Hepatocyte (in vitro differentiated cells): ENCODE measurements around the gene LGALS14. TPM values are rescaled to one million over a fixed set of nuclear protein-coding genes. Genes with fewer than 3 reads are reported as not detected.

Experiments used
- DNase-seq: peaks from one replicate; pipeline ENCODE4 v3.0.0-alpha.2; 2016; ENCODE audit warnings: low spot score
- H2AFZ ChIP-seq: fragments of 200-600 bp; sonication (generic); 2 replicates; pipeline ENCODE4 v1.6.0; 2016; ENCODE audit warnings: antibody characterized with exemption, mild to moderate bottlenecking
- H3K27ac ChIP-seq: fragments of 200-600 bp; sonication (generic); 2 replicates; pipeline ENCODE4 v1.5.1; 2016; ENCODE audit warnings: mild to moderate bottlenecking
- H3K27me3 ChIP-seq: fragments of 200-600 bp; sonication (generic); 2 replicates; pipeline ENCODE4 v1.6.1; 2016
- H3K36me3 ChIP-seq: fragments of 200-600 bp; sonication (generic); replicated peaks from 2 replicates; pipeline ENCODE4 v1.5.1; 2016; ENCODE audit warnings: low read depth; ENCODE audit not compliant: insufficient read depth
- H3K4me1 ChIP-seq: fragments of 200-600 bp; sonication (generic); 2 replicates; pipeline ENCODE4 v1.5.1; 2016; ENCODE audit warnings: mild to moderate bottlenecking, moderate library complexity; ENCODE audit not compliant: insufficient read depth
- H3K4me2 ChIP-seq: fragments of 200-600 bp; sonication (generic); 2 replicates; pipeline ENCODE4 v1.6.0; 2016
- H3K4me3 ChIP-seq: fragments of 200-600 bp; sonication (generic); 2 replicates; pipeline ENCODE4 v1.5.1; 2016; ENCODE audit warnings: mild to moderate bottlenecking
- H3K79me2 ChIP-seq: fragments of 200-600 bp; sonication (generic); 2 replicates; pipeline ENCODE4 v1.6.0; 2017; ENCODE audit warnings: mild to moderate bottlenecking
- H3K9me2 ChIP-seq: fragments of 200-600 bp; sonication (generic); replicated peaks from 2 replicates; pipeline ENCODE4 v1.6.0; 2017; ENCODE audit warnings: mild to moderate bottlenecking; ENCODE audit not compliant: insufficient read depth
- H3K9me3 ChIP-seq: fragments of 200-600 bp; sonication (generic); 2 replicates; pipeline ENCODE4 v1.5.1; 2016; ENCODE audit warnings: low read depth, mild to moderate bottlenecking
- H4K20me1 ChIP-seq: fragments of 200-600 bp; sonication (generic); 2 replicates; pipeline ENCODE4 v1.6.0; 2016; ENCODE audit warnings: mild to moderate bottlenecking; ENCODE audit not compliant: insufficient read depth, poor library complexity, severe bottlenecking
- CTCF ChIP-seq: fragments of 200-600 bp; sonication (generic); IDR thresholded peaks from 2 replicates; pipeline ENCODE4 v1.5.1; 2016; ENCODE audit warnings: antibody characterized with exemption, mild to moderate bottlenecking; ENCODE audit not compliant: poor library complexity
- EZH2 ChIP-seq: fragments of 200-600 bp; sonication (generic); IDR thresholded peaks from 2 replicates; pipeline ENCODE4 v1.6.1; 2016; ENCODE audit warnings: antibody characterized with exemption, mild to moderate bottlenecking, borderline replicate concordance
- EZH2phosphoT487 ChIP-seq: fragments of 200-600 bp; sonication (generic); IDR thresholded peaks from one replicate; pipeline ENCODE4 v1.6.1; 2018; ENCODE audit warnings: antibody characterized with exemption, mild to moderate bottlenecking, low read depth, moderate library complexity; ENCODE audit not compliant: unreplicated experiment, severe bottlenecking
- WGBS: methylation state at CpG from one replicate; pipeline ENCODE4 v1.1.6; 2016; ENCODE audit warnings: low lambda C conversion rate; ENCODE audit errors: missing lambda C conversion rate; 5-methylcytosine and 5-hydroxymethylcytosine counted together
- polyA plus RNA-seq: library from polyadenylated mRNA; unstranded; fragments of >200 nt; fragmentation: Nextera tagmentation; extraction: Ambion mirVana; gene quantifications from 2 replicates; pipeline ENCODE4 v1.2.1, GENCODE V29; 2016
- total RNA-seq: library from RNA; depleted of rRNA; stranded (reverse); fragments of >200 nt; gene quantifications from 2 replicates; pipeline ENCODE4 v1.2.3, GENCODE V29; 2014

The LGALS14 gene
- total RNA-seq (0.88 and 1.2 TPM in 2 replicates), polyA plus RNA-seq (1.3 TPM in 1 of 2 replicates, not detected in the other)

DNA sequence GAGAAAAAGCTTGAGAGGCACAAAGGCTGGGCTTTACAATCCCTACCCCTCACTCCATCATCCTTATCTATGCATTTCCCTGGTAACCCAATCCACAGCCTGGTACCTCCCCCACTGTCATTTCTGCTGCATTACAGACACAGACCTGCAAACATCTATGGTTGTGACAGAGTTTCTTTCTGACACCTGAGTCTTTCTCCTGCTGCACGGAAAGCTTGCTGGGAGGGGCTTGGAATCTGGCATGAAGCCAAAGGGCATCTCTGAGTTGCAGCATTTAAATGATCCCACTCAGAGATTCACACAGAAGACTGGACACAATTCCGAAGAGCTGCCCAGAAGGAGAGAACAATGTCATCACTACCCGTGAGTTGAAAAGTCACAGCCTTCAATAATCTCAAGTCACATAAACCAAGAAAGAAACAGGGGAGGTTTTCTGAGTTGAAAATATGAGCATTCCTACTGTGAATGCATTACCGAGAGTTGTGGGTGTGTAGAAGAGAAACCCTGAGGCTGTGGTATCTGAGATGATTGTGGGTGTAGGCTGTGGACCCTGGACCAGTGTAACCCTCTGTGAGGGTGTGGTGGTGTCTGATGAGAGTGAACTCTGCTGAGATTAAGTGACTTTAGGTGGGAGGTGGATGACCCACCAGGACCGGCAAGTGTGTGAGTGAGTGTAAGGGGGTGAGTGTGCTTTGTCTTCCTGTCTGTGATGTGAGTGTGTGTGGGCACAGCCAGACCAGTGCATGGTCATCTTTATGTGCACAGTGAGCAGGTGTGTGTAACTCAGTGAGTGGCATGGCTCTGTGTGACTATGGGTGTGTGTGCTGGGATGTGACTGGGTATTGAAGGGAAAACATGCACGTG lies at the start of gene LGALS14:
Gene LGALS14 (plus strand): TSS at position 301 of the 864 bp plus-strand sequence. CDS start 48 bp downstream, at position 349.
- Histone ChIP-seq H3K9me3 (no peaks in the 10 kb centered on the region), H3K4me1 (no peaks in the 10 kb centered on the region), H3K27ac (no peak within 1 kb of the TSS), H3K4me2 (no peak within 1 kb of the TSS), H2AFZ (no peak within 1 kb of the TSS), H3K9me2 (no peaks in the 10 kb centered on the region), H3K27me3 (no peaks in the 10 kb centered on the region), H3K4me3 (no peak within 1 kb of the TSS), H4K20me1 (no peaks in the 10 kb centered on the region), H3K36me3 (no peaks in the 10 kb centered on the region), H3K79me2 (no peaks in the 10 kb centered on the region)
- WGBS: 65% methylated on average over 6 of the region's 6 CpGs
- peak; percentile 28 for DNase-seq
- no peak for TF ChIP-seq CTCF
- no peak for TF ChIP-seq EZH2phosphoT487

GRCh38 chr19:39655613-39656012 lies 48.7 kb upstream of the LGALS14 start, which contains the start of gene LGALS16:
TSS of gene LGALS16 (plus strand) at chr19:39655913. CDS start at chr19:39655962, 49 bp downstream.
- Histone ChIP-seq H3K36me3 (no peaks in the 10 kb centered on the region), H3K27me3 (no peaks in the 10 kb centered on the region), H3K4me1 (no peaks in the 10 kb centered on the region), H3K9me3 (no peaks in the 10 kb centered on the region), H2AFZ (no peak within 1 kb of the TSS), H3K79me2 (no peaks in the 10 kb centered on the region), H4K20me1 (no peaks in the 10 kb centered on the region), H3K4me2 (no peak within 1 kb of the TSS), H3K27ac (no peak within 1 kb of the TSS), H3K9me2 (no peaks in the 10 kb centered on the region), H3K4me3 (no peak within 1 kb of the TSS)
- no peak for TF ChIP-seq CTCF
- TF ChIP-seq EZH2: no peak
- TF ChIP-seq EZH2phosphoT487: no peak
- DNase-seq: no peak
- WGBS: 66% methylated on average over 3 of the region's 3 CpGs

DNA sequence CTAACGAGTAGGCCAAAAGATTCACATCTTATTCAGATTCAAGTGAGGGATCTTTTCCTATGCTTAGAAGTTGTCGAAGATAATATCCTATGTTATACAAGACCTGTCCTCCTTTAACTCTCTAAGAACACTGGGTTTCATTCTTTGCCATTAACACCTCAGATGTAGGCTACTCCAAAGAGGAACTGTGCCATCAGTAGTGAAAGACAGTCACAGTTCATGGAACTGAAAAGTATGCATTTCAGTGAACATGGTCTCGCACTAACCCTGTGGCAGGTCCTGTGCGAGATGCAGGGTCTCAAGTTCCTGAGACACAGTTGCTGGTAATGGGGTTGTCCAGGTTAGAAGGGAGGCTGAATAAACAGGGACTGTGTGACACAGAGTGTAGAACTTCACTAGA lies 44.5 kb upstream of the LGALS14 start:
- DNase-seq: no peak
- Histone ChIP-seq H3K79me2 (no peaks in the 10 kb centered on the region), H2AFZ (no peak overlapping the region), H3K27ac (no peak overlapping the region), H4K20me1 (no peaks in the 10 kb centered on the region), H3K27me3 (no peaks in the 10 kb centered on the region), H3K9me3 (no peaks in the 10 kb centered on the region), H3K36me3 (no peaks in the 10 kb centered on the region), H3K4me2 (no peak overlapping the region), H3K9me2 (no peaks in the 10 kb centered on the region), H3K4me1 (no peaks in the 10 kb centered on the region), H3K4me3 (no peak overlapping the region)
- WGBS: 86% methylated on average over 4 of the region's 4 CpGs
- TF ChIP-seq EZH2phosphoT487: no peak
- no peak for TF ChIP-seq EZH2
- TF ChIP-seq CTCF: no peak
